HuH-7.5 (cell line): Measurements from ENCODE around the gene FHL5.
"Not testable (repeated sequence)": the region's sequence is repeated elsewhere in the genome, so short reads cannot be mapped to it uniquely, and the experiment has no call there.

Experiments
- DNase-seq: peaks from one replicate; pipeline ENCODE4 v3.0.0; 2011; ENCODE audit warnings: low spot score

FHL5 gene

GRCh38 chr6:96610019-96610418, 47.1 kb downstream of the FHL5 start:
- no peak for DNase-seq

- no peak for DNase-seq
These were observed 48.5 kb downstream of the FHL5 start for GRCh38 chr6:96611342-96611991.

- no peak for DNase-seq
These were observed 50.5 kb downstream of the FHL5 start for GRCh38 chr6:96613291-96613999.

GRCh38 chr6:96620851-96621250, 57.9 kb downstream of the FHL5 start:
- DNase-seq, result no peak

- DNase-seq, result no peak
These were observed 59.1 kb downstream of the FHL5 start for GRCh38 chr6:96621983-96622382.

GRCh38 chr6:96624957-96625356, 62.0 kb downstream of the FHL5 start:
- DNase-seq, result no peak

- peak; percentile 4 for DNase-seq
These were observed 63.9 kb downstream of the FHL5 start for GRCh38 chr6:96626759-96627364.

- no peak for DNase-seq
These were observed 68.3 kb downstream of the FHL5 start for GRCh38 chr6:96631248-96631647.

- DNase-seq, result not testable (repeated sequence)
These were observed 75.1 kb downstream of the FHL5 start for GRCh38 chr6:96637979-96638378.

GRCh38 chr6:96645106-96645505, 82.2 kb downstream of the FHL5 start:
- no peak for DNase-seq

GRCh38 chr6:96649926-96650325, 87.0 kb downstream of the FHL5 start:
- no peak for DNase-seq

- DNase-seq, result no peak
These were observed 88.9 kb downstream of the FHL5 start for GRCh38 chr6:96651816-96652215.

- DNase-seq, result no peak
These were observed 89.6 kb downstream of the FHL5 start for GRCh38 chr6:96652552-96652951.

- DNase-seq, result no peak
These were observed 90.3 kb downstream of the FHL5 start for GRCh38 chr6:96653181-96653580.

GRCh38 chr6:96656567-96656966, 93.6 kb downstream of the FHL5 start:
- no peak for DNase-seq

- no peak for DNase-seq
These were observed 94.4 kb downstream of the FHL5 start for GRCh38 chr6:96657344-96657743.

GRCh38 chr6:96659084-96659845, 96.3 kb downstream of the FHL5 start:
- DNase-seq, result no peak
